ENCODE measurements around the gene SMC1B. TPM values are rescaled to one million over a fixed set of nuclear protein-coding genes. Genes with fewer than 3 reads are reported as not detected.
"Not testable (repeated sequence)": the region's sequence is repeated elsewhere in the genome, so short reads cannot be mapped to it uniquely, and the experiment has no call there.

Gene SMC1B
- total RNA-seq, 1 donor from 2014 or later: not detected

DNA sequence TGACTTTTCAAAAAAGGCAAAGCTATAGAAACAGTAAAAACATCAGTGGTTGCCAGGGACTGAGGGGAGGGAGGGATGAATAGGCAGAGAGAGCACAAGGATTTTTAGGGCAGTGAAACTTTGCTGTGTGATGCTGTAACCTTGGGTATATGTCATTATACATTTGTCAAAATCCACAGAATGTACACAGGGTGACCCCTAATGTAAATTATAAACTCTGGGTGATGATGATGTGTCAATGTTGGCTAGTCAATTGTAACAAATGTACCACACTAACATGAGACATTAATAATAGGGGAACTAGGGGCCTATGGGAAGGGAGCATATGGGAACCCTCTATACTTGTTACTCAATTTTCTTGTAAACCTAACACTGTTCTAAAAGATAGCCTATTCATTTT lies 24.9 kb upstream of the SMC1B start:
- no peak overlapping the region for H3K4me3 ChIP-seq (ENCODE audit: low read depth, low read length)
- TF ChIP-seq, protein P1, sequence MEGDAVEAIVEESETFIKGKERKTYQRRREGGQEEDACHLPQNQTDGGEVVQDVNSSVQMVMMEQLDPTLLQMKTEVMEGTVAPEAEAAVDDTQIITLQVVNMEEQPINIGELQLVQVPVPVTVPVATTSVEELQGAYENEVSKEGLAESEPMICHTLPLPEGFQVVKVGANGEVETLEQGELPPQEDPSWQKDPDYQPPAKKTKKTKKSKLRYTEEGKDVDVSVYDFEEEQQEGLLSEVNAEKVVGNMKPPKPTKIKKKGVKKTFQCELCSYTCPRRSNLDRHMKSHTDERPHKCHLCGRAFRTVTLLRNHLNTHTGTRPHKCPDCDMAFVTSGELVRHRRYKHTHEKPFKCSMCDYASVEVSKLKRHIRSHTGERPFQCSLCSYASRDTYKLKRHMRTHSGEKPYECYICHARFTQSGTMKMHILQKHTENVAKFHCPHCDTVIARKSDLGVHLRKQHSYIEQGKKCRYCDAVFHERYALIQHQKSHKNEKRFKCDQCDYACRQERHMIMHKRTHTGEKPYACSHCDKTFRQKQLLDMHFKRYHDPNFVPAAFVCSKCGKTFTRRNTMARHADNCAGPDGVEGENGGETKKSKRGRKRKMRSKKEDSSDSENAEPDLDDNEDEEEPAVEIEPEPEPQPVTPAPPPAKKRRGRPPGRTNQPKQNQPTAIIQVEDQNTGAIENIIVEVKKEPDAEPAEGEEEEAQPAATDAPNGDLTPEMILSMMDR (IDR thresholded peaks at IDR 0.05; ENCODE audit: insufficient read depth, low read length, severe bottlenecking): no peak
- no peaks in the 10 kb centered on the region for H3K36me3 ChIP-seq (ENCODE audit: control insufficient read depth, insufficient read depth, low read length)
- DNase-seq (ENCODE audit: low read depth): no peak
- FAIRE-seq: no peak
- no peaks in the 10 kb centered on the region for H3K27me3 ChIP-seq (ENCODE audit: control insufficient read depth, insufficient read depth, low read length)

DNA sequence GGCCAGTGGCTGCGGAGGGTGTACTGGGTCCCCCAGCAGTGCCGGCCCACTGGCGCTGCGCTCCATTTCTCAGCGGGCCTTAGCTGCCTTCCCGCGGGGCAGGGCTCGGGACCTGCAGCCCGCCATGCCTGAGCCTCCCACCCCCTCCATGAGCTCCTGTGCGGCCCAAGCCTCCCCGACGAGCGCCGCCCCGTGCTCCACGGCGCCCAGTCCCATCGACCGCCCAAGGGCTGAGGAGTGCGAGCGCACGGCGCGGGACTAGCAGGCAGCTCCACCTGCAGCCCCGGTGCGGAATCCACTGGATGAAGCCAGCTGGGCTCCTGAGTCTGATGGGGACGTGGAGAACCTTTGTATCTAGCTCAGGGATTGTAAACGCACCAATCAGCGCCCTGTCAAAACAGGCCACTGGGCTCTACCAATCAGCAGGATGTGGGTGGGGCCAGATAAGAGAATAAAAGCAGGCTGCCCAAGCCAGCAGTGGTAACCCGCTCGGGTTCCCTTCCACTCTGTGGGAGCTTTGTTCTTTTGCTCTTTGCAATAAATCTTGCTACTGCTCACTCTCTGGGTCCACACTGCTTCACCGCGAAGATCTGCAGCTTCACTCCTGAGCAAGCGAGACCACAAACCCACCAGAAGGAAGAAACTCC lies 23.6 kb upstream of the SMC1B start:
- not testable (repeated sequence) for H3K27me3 ChIP-seq (ENCODE audit: control insufficient read depth, insufficient read depth, low read length); DNase-seq (ENCODE audit: low read depth); H3K36me3 ChIP-seq (ENCODE audit: control insufficient read depth, insufficient read depth, low read length); FAIRE-seq; H3K4me3 ChIP-seq (ENCODE audit: low read depth, low read length)

DNA sequence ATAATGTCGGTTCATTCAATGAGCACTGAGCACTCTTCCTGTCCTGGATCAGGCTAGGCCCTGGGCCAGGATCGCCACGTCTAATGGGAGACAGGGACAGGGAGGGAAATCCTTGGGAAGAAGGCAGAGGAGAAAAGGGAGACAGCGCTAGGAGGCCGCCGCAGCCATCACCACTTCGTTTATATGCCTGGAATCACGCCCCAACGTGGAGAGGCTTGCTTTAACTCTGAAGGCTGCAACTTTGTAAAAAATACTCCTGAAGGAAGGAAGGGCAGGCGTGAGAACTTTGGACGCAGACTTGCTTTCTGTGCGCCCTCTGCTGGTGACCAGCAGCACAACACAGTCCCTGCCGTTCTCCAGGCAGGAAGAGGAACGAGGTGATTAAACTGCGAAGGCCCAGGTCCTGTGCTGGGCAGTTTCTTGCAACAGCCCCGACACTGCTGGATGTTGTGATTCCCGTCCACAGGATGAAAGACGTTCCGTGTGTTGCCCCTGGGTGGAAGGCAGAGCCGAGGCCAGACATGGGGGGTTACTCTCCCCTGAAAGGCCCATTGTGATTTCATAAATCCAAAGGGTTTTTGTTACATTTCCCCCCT lies 22.2 kb upstream of the SMC1B start:
- FAIRE-seq: peak; percentile 77
- TF ChIP-seq, protein P1 (IDR thresholded peaks at IDR 0.05; ENCODE audit: insufficient read depth, low read length, severe bottlenecking): peak; percentile 95
- Histone ChIP-seq H3K36me3 (ENCODE audit: control insufficient read depth, insufficient read depth, low read length) (no peaks in the 10 kb centered on the region), H3K4me3 (ENCODE audit: low read depth, low read length) (no peak overlapping the region), H3K27me3 (ENCODE audit: control insufficient read depth, insufficient read depth, low read length) (no peaks in the 10 kb centered on the region)
- peak; percentile 76 for DNase-seq (ENCODE audit: low read depth)

GRCh38 chr22:45434981-45435380 lies 21.6 kb upstream of the SMC1B start:
- H3K36me3 ChIP-seq (ENCODE audit: control insufficient read depth, insufficient read depth, low read length): no peaks in the 10 kb centered on the region
- H3K4me3 ChIP-seq (ENCODE audit: low read depth, low read length): no peak overlapping the region
- DNase-seq (ENCODE audit: low read depth) (no peak), FAIRE-seq (no peak)
- H3K27me3 ChIP-seq (ENCODE audit: control insufficient read depth, insufficient read depth, low read length): no peaks in the 10 kb centered on the region
- TF ChIP-seq, protein P1 (IDR thresholded peaks at IDR 0.05; ENCODE audit: insufficient read depth, low read length, severe bottlenecking): no peak

DNA sequence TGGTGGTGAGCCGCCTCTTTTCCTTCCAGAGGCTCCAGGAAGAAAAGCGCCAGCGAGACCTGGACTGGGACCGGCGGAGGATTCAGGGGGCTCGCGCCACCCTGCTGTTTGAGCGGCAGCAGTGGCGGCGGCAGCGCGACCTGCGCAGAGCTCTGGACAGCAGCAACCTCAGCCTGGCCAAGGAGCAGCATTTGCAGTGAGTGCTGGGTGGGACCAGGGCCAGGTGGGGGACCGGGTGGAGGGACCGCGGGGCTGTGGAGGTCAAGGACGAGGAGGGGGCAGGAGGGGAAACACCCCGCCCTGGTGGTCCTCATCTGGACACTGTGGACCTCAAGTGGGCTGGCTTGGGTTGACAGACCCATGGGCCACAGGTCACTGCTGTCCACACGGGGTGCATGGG lies 17.5 kb upstream of the SMC1B start:
- DNase-seq (ENCODE audit: low read depth) (no peak), FAIRE-seq (no peak)
- no peak overlapping the region for H3K4me3 ChIP-seq (ENCODE audit: low read depth, low read length)
- TF ChIP-seq, protein P1 (IDR thresholded peaks at IDR 0.05; ENCODE audit: insufficient read depth, low read length, severe bottlenecking): no peak
- no peaks in the 10 kb centered on the region for H3K36me3 ChIP-seq (ENCODE audit: control insufficient read depth, insufficient read depth, low read length)
- no peaks in the 10 kb centered on the region for H3K27me3 ChIP-seq (ENCODE audit: control insufficient read depth, insufficient read depth, low read length)

- TF ChIP-seq, protein P1 (IDR thresholded peaks at IDR 0.05; ENCODE audit: insufficient read depth, low read length, severe bottlenecking): no peak
- Histone ChIP-seq H3K4me3 (ENCODE audit: low read depth, low read length) (no peak overlapping the region), H3K36me3 (ENCODE audit: control insufficient read depth, insufficient read depth, low read length) (no peaks in the 10 kb centered on the region), H3K27me3 (ENCODE audit: control insufficient read depth, insufficient read depth, low read length) (no peaks in the 10 kb centered on the region)
- FAIRE-seq (no peak), DNase-seq (ENCODE audit: low read depth) (no peak)
Measured at GRCh38 chr22:45429981-45430775, 16.8 kb upstream of the SMC1B start.

Data from bronchial epithelial cell (primary cell).